GM21390 (cell line): Measurements from ENCODE around the gene LTA.
A peak's percentile ranks its signal among the peaks of the same experiment; 100 is the strongest.
"Not testable (repeated sequence)": the region's sequence is repeated elsewhere in the genome, so short reads cannot be mapped to it uniquely, and the experiment has no call there.

Source experiments
- ATAC-seq: cut with Tn5 transposase; IDR thresholded peaks from one replicate; pipeline ENCODE4 v1.9.1; 2021; ENCODE audit not compliant: unreplicated experiment

Gene LTA

DNA sequence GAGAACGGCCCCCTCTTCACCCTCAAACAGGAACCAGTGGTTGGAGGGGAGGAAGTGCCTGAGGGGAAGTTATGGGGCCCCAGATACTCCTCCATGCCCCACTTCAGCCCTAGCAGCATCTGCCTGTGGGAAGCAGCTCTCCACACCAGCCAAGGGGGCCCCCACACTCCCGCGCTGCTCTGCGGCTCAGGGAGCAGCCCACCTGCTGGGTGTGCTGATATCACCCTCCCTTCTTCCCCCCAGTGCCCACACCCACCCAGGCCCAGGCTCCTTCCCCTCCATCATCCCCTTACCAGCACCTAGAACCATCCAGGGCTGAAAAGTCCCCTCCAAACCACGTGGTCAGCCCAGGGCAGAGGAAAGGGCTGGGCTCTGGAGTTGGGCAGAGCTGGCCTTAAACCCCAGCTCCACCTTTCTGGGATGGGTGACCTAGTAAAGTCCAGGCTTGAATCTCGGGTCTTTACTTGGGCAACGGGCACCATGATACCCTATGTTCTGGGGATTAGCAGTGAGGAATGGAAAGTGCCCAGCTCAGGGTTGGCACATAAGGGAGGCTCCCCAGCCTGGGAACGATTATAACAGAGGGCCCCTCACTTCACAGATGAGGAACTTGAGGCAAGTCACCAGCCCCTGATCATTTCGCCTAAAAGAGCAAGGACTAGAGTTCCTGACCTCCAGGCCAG is 14.7 kb downstream of the LTA start:
- no peak for ATAC-seq

- no peak for ATAC-seq
Measured at GRCh38 chr6:31587791-31588777, 16.0 kb downstream of the LTA start.

GRCh38 chr6:31588871-31589650 is 17.0 kb downstream of the LTA start:
- no peak for ATAC-seq

GRCh38 chr6:31590691-31591090 is 18.6 kb downstream of the LTA start:
- ATAC-seq = not testable (repeated sequence)

GRCh38 chr6:31592396-31592771 is 20.3 kb downstream of the LTA start:
- no peak for ATAC-seq

DNA sequence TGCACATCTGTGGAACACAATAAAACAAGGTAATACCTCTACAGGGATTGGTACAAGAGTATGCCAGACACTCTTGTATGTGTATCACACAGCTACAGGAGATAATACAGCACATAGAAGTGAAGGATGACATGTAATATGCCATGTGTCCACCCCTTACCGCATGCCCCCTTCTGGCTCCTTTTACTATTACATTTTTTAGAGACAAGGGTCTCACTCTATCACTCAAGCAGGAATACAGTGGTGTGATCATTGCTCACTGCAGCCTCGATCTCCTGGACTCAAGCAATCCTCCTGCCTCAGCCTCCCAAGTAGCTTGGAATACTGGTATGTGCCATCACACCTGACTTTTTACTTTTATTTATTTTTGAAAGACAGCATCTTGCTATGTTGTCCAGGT is 24.9 kb downstream of the LTA start:
- ATAC-seq = no peak

DNA sequence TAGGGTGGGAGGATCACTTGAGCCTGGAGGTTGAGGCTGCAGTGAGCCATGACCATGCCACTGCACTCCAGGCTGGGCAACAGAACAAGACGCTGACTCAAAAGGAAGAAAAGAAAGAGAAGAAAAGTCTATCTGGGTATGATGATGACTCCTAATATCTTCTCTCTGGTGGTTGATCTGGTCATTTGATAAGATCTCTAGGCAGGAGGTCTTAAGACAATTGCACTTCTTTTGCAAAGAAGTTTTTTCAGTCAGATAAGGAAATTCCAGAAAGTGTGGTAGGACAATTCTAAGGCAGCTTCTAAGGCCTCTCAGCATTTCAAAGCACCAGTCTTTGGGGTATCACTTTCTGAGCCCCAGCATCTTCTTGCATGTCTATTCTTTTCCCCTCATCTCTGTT is 35.2 kb downstream of the LTA start:
- ATAC-seq = no peak

DNA sequence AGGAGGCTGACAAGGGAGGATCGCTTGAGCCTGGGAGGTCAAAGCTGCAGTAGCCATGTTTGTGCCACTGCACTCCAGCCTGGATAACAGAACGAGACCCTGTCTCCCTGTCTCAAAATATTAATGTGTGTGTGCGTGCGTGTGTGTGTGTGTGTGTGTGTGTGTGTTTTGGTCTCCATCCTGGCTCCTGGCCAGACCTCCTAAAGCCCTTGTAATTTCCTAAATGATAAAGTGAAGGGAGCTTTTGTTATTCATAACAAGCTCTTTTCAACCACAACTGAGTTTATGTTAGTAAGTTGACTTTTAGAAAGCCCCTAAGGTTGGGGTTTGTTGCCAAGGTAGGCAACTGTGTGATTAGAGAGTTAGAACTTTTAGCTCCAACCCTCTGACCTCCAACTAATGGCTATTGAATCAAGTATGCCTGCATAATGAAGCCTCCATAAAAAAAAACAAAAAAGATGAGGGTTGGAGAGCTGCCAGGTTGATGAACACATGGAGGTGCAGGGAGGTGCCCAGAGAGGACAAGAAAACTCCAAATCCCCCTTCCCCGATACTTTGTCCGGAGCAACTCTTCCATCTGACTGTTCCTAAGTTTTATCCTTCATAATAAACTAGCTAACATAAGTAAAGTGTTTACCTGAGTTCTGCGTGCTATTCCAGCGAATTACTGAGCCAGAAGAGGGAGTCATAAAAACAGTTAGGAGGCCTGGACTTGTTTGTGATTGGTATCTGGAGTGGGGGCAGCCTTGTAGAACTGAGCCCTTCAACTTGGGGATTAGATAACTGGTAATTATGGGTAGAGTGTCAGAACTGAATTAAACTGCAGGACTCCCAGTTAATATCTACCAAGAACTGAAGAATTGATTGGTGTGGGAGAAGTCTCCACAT is 37.7 kb downstream of the LTA start:
- no peak for ATAC-seq

GRCh38 chr6:31610968-31611367 is 38.9 kb downstream of the LTA start:
- ATAC-seq = no peak

GRCh38 chr6:31614075-31614619 is 42.1 kb downstream of the LTA start:
- ATAC-seq = no peak

DNA sequence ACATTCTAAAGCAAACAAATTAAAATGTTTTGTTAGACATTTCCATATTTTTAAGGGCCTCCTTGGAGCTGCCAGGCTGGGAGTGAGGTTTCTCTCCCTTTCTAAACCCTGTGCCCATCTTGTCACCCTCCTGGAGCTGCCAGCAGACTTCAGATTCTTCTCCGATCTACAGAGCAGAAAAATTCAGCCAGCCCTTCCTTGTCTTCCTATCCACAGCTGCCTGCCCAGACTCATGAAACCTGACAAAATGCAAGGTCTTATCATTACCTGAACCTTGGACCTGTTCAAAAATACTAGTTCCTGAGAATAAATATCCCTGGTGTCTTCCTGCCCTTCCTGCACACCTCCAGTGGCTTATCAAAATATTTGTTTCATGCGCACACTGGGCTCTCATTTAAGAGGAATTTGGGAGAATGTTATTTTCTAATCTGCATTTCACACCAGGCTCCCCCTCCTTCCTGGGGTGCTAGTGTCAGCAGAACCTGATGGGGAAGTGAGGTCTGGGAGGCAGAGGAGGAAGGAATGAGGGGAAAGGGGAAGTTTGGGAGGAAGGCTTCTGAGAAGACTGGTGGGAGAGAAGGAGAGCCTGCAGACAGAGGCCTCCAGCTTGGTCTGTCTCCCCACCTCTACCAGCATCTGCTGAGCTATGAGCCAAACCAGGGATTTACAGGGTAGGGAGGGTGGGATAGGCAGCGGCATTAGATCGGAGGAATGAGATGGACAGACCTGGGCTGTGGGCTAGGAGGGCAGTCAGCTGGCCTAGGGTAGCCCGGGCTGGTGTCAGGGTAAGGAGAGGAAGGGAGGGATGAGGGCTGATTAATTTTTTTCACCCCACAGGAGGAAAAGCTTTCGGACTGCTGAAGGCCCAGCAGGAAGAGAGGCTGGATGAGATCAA is 42.8 kb downstream of the LTA start, which contains the start of gene AIF1:
Gene AIF1 (plus strand): TSS at position 551 of the 895 bp plus-strand sequence. CDS start 96 bp downstream, at position 647.
- no peak for ATAC-seq

DNA sequence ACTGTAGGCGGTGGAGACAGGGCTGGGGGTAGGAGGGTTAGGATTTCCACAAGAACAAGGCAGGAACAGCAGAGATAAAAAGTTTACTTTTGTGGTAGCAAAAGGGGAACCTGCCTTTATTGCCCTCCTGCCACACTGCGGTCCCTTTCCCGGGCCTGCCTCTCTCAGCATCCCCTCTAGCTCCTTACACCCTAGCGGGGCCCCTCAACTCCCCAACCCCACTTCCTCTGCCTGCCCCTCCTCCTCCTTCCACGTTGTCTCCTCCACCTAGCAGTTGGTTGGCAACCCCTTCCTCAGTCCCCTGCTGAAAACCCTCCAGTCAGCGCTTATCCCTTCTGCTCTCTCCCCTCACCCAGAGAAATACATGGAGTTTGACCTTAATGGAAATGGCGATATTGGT is 43.7 kb downstream of the LTA start:
- ATAC-seq = no peak

- no peak for ATAC-seq
Measured at GRCh38 chr6:31617010-31617409, 44.9 kb downstream of the LTA start.

GRCh38 chr6:31619805-31620585 is 47.9 kb downstream of the LTA start:
- peak; percentile 74 for ATAC-seq

GRCh38 chr6:31620586-31621319 is 48.7 kb downstream of the LTA start, which contains the start of gene PRRC2A:
Gene PRRC2A (plus strand): TSS chr6:31620715. CDS start chr6:31622790, 2,075 bp downstream.
- peak; percentile 45 for ATAC-seq

DNA sequence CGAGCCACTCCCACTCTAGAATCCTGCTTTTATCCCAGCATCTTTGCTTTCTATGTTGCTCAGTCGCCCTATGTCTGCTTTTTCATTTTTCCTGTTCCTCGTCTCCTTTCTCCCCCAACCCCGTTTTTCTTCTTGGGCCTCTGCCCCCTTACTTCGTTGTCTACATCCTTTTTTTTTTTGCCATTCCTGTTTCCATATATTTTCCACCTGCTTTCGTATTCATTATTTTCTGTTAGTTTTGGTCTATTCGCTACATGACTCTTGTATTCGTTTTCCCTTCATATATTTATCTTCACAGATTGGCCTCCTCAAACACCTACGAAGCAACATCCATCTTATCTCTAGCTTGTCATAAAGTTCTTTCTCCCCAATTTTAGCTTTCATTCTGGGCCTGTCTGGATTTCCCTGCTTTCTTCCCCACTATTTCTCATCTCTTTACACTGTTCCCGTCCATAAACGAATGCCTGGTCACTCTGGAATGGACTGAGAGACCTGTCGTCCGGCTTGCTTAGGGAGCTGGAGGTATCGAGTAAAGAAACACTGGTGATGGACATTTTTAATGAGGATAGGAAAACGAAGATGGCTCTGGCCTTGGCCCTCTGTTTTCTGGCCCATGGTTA is 49.3 kb downstream of the LTA start:
- no peak for ATAC-seq

- ATAC-seq = no peak
Measured at GRCh38 chr6:31621991-31622390, 49.9 kb downstream of the LTA start.
